HepG2 (cell line): ENCODE data around the gene EPS8.

Experiments used
- CEBPB ChIP-seq: IDR thresholded peaks from 2 replicates; pipeline ENCODE4 v1.6.1; 2011; ENCODE audit warnings: low read depth, low read length, improper control_type of control experiment, borderline replicate concordance
- EED ChIP-seq: sonication (generic); formaldehyde crosslinking; IDR thresholded peaks from 2 replicates; pipeline ENCODE4 v1.5.0; 2020; ENCODE audit warnings: mild to moderate bottlenecking, missing genetic modification reagents
- EP300 ChIP-seq, 3 experiments: sonication (generic) in 1 of 3; formaldehyde crosslinking in 1 of 3; IDR thresholded peaks; 2 replicates each; pipeline versions ENCODE4 v1.5.1 to v1.6.1; 2011 to 2020; ENCODE audit warnings: low read depth in 2 of 3, low read length in 2 of 3, borderline replicate concordance in 1 of 3, improper control_type of control experiment in 1 of 3, mild to moderate bottlenecking in 1 of 3, missing genetic modification reagents in 1 of 3, moderate library complexity in 1 of 3
- JUND ChIP-seq: sonication (generic); formaldehyde crosslinking; IDR thresholded peaks from 2 replicates; pipeline ENCODE4 v1.8.0; 2022; ENCODE audit warnings: mild to moderate bottlenecking, missing genetic modification reagents
- MAZ ChIP-seq, 2 experiments: sonication (generic) in 1 of 2; formaldehyde crosslinking in 1 of 2; IDR thresholded peaks; 2 replicates each; pipeline versions ENCODE4 v1.5.0 to v1.6.1; 2012 to 2020; ENCODE audit warnings: low read depth in 2 of 2, mild to moderate bottlenecking in 2 of 2, borderline replicate concordance in 1 of 2, improper control_type of control experiment in 1 of 2, low read length in 1 of 2, missing genetic modification reagents in 1 of 2, moderate library complexity in 1 of 2
- RXRA ChIP-seq: sonication (generic); formaldehyde crosslinking; IDR thresholded peaks from 2 replicates; pipeline ENCODE4 v1.5.1; 2020; ENCODE audit warnings: missing genetic modification reagents
- SETDB1 ChIP-seq: sonication (generic); formaldehyde crosslinking; IDR thresholded peaks from 2 replicates; pipeline ENCODE4 v1.5.1; 2020; ENCODE audit warnings: missing genetic modification reagents, mild to moderate bottlenecking, borderline replicate concordance
- STAT5B ChIP-seq: sonication (generic); formaldehyde crosslinking; IDR thresholded peaks from 2 replicates; pipeline ENCODE4 v1.4.0; 2020; ENCODE audit warnings: missing genetic modification reagents
- ZNF143 ChIP-seq: sonication (generic); formaldehyde crosslinking; IDR thresholded peaks from 2 replicates; pipeline ENCODE4 v1.4.0; 2020; ENCODE audit warnings: missing genetic modification reagents
- TF ChIP-seq, protein P1 (sequence below): sonication (generic); formaldehyde crosslinking; IDR thresholded peaks from 2 replicates; pipeline ENCODE4 v1.5.0; 2020; ENCODE audit warnings: mild to moderate bottlenecking, missing genetic modification reagents, moderate library complexity
- TF ChIP-seq, protein P2 (sequence below): sonication (generic); formaldehyde crosslinking; IDR thresholded peaks from 2 replicates; pipeline ENCODE4 v1.5.0; 2020; ENCODE audit warnings: missing genetic modification reagents
- TF ChIP-seq, protein P3 (sequence below): sonication (generic); formaldehyde crosslinking; IDR thresholded peaks from 2 replicates; pipeline ENCODE4 v1.8.0; 2022; ENCODE audit warnings: mild to moderate bottlenecking, missing genetic modification reagents; ENCODE audit not compliant: insufficient replicate concordance
- TF ChIP-seq, protein P4 (sequence below): sonication (generic); formaldehyde crosslinking; IDR thresholded peaks from 2 replicates; pipeline ENCODE4 v1.4.0; 2020; ENCODE audit warnings: missing genetic modification reagents, borderline replicate concordance
- TF ChIP-seq, protein P5 (sequence below): sonication (generic); formaldehyde crosslinking; IDR thresholded peaks from 2 replicates; pipeline ENCODE4 v1.5.0; 2020; ENCODE audit warnings: mild to moderate bottlenecking, missing genetic modification reagents

DNA sequence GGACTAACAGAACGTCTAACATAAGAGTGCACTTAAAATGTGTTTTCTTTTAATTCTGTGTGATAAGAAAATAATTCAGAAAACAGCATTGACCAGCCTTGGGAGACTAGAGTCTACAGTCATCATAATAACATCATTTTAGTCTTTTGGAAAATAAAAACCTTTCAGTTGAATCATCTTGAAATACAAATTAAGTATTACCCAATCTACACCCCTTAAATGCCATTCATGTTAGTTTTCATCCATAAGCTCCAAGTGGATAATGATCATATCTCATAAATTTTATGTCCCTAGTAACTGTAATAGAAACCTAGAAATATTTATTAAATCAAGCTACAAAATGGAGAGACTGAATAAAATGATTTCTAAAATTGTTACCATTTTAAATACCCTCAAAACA lies 32.4 kb downstream of the EPS8 start:
- TF ChIP-seq RXRA = no peak
- TF ChIP-seq EP300 (IDR thresholded peaks at IDR 0.05; ENCODE audit: low read depth in 2 of 2, low read length in 2 of 2) = no peak
- TF ChIP-seq EP300 (CRISPR knock-in tag; IDR thresholded peaks at IDR 0.05; ENCODE audit: borderline replicate concordance) = no peak
- TF ChIP-seq, protein P1, sequence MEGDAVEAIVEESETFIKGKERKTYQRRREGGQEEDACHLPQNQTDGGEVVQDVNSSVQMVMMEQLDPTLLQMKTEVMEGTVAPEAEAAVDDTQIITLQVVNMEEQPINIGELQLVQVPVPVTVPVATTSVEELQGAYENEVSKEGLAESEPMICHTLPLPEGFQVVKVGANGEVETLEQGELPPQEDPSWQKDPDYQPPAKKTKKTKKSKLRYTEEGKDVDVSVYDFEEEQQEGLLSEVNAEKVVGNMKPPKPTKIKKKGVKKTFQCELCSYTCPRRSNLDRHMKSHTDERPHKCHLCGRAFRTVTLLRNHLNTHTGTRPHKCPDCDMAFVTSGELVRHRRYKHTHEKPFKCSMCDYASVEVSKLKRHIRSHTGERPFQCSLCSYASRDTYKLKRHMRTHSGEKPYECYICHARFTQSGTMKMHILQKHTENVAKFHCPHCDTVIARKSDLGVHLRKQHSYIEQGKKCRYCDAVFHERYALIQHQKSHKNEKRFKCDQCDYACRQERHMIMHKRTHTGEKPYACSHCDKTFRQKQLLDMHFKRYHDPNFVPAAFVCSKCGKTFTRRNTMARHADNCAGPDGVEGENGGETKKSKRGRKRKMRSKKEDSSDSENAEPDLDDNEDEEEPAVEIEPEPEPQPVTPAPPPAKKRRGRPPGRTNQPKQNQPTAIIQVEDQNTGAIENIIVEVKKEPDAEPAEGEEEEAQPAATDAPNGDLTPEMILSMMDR (CRISPR knock-in tag) = no peak
- TF ChIP-seq ZNF143 (CRISPR knock-in tag) = no peak
- TF ChIP-seq, protein P2, sequence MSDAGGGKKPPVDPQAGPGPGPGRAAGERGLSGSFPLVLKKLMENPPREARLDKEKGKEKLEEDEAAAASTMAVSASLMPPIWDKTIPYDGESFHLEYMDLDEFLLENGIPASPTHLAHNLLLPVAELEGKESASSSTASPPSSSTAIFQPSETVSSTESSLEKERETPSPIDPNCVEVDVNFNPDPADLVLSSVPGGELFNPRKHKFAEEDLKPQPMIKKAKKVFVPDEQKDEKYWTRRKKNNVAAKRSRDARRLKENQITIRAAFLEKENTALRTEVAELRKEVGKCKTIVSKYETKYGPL (CRISPR knock-in tag) = no peak
- TF ChIP-seq, protein P3, sequence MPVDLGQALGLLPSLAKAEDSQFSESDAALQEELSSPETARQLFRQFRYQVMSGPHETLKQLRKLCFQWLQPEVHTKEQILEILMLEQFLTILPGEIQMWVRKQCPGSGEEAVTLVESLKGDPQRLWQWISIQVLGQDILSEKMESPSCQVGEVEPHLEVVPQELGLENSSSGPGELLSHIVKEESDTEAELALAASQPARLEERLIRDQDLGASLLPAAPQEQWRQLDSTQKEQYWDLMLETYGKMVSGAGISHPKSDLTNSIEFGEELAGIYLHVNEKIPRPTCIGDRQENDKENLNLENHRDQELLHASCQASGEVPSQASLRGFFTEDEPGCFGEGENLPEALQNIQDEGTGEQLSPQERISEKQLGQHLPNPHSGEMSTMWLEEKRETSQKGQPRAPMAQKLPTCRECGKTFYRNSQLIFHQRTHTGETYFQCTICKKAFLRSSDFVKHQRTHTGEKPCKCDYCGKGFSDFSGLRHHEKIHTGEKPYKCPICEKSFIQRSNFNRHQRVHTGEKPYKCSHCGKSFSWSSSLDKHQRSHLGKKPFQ (CRISPR knock-in tag) = no peak
- TF ChIP-seq MAZ (IDR thresholded peaks at IDR 0.05; ENCODE audit: borderline replicate concordance, low read depth, low read length) = no peak
- TF ChIP-seq MAZ (CRISPR knock-in tag; IDR thresholded peaks at IDR 0.05; ENCODE audit: low read depth) = no peak
- TF ChIP-seq, protein P4, sequence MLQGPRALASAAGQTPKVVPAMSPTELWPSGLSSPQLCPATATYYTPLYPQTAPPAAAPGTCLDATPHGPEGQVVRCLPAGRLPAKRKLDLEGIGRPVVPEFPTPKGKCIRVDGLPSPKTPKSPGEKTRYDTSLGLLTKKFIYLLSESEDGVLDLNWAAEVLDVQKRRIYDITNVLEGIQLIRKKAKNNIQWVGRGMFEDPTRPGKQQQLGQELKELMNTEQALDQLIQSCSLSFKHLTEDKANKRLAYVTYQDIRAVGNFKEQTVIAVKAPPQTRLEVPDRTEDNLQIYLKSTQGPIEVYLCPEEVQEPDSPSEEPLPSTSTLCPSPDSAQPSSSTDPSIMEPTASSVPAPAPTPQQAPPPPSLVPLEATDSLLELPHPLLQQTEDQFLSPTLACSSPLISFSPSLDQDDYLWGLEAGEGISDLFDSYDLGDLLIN (CRISPR knock-in tag) = no peak
- no peak for TF ChIP-seq JUND
- TF ChIP-seq CEBPB = no peak
- no peak for TF ChIP-seq SETDB1 (CRISPR knock-in tag)
- TF ChIP-seq STAT5B (CRISPR knock-in tag) = no peak
- TF ChIP-seq, protein P5, sequence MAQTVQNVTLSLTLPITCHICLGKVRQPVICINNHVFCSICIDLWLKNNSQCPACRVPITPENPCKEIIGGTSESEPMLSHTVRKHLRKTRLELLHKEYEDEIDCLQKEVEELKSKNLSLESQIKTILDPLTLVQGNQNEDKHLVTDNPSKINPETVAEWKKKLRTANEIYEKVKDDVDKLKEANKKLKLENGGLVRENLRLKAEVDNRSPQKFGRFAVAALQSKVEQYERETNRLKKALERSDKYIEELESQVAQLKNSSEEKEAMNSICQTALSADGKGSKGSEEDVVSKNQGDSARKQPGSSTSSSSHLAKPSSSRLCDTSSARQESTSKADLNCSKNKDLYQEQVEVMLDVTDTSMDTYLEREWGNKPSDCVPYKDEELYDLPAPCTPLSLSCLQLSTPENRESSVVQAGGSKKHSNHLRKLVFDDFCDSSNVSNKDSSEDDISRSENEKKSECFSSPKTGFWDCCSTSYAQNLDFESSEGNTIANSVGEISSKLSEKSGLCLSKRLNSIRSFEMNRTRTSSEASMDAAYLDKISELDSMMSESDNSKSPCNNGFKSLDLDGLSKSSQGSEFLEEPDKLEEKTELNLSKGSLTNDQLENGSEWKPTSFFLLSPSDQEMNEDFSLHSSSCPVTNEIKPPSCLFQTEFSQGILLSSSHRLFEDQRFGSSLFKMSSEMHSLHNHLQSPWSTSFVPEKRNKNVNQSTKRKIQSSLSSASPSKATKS = no peak
- TF ChIP-seq EED (CRISPR knock-in tag) = no peak
